ENCODE results near the gene SENP7. TPM values are rescaled to one million over a fixed set of nuclear protein-coding genes. Genes with fewer than 3 reads are reported as not detected.
"Not testable (repeated sequence)": the region's sequence is repeated elsewhere in the genome, so short reads cannot be mapped to it uniquely, and the experiment has no call there.

Gene SENP7
- total RNA-seq, 1 donor from 2014 or later = 59.1 TPM

GRCh38 chr3:101548527-101549105, 35.6 kb upstream of the SENP7 start:
- Mint-ChIP-seq H3K9me3 (no peaks in the 10 kb centered on the region), H3K36me3 (no peaks in the 10 kb centered on the region), H3K27ac (no peak overlapping the region), H3K27me3 (ENCODE audit: low read depth) (no peaks in the 10 kb centered on the region), H3K4me3 (no peak overlapping the region), H3K4me1 (no peaks in the 10 kb centered on the region)
- TF ChIP-seq CTCF (IDR thresholded peaks at IDR 0.05; ENCODE audit: unreplicated experiment) = no peak
- DNase-seq (ENCODE audit: low spot score in 2 of 2, unreplicated experiment in 2 of 2) = no peak

GRCh38 chr3:101544161-101544850, 31.3 kb upstream of the SENP7 start:
- Mint-ChIP-seq H3K27me3 (ENCODE audit: low read depth) (no peaks in the 10 kb centered on the region), H3K4me1 (no peaks in the 10 kb centered on the region), H3K9me3 (peaks cover 5% of the 10 kb centered on the region), H3K27ac (no peak overlapping the region), H3K36me3 (no peaks in the 10 kb centered on the region), H3K4me3 (no peak overlapping the region)
- no peak for DNase-seq (ENCODE audit: low spot score in 2 of 2, unreplicated experiment in 2 of 2)
- no peak for TF ChIP-seq CTCF (IDR thresholded peaks at IDR 0.05; ENCODE audit: unreplicated experiment)

GRCh38 chr3:101542957-101543356, 29.9 kb upstream of the SENP7 start:
- Mint-ChIP-seq H3K9me3 (peaks cover 13% of the 10 kb centered on the region), H3K4me3 (no peak overlapping the region), H3K27ac (no peak overlapping the region), H3K4me1 (no peaks in the 10 kb centered on the region), H3K36me3 (no peaks in the 10 kb centered on the region), H3K27me3 (ENCODE audit: low read depth) (peaks cover 4% of the 10 kb centered on the region)
- TF ChIP-seq CTCF (IDR thresholded peaks at IDR 0.05; ENCODE audit: unreplicated experiment) = no peak
- no peak for DNase-seq (ENCODE audit: low spot score in 2 of 2, unreplicated experiment in 2 of 2)

- Mint-ChIP-seq H3K9me3 (peaks cover 13% of the 10 kb centered on the region), H3K4me1 (peaks cover 19% of the 10 kb centered on the region)
- not testable (repeated sequence) for DNase-seq (ENCODE audit: low spot score in 2 of 2, unreplicated experiment in 2 of 2); H3K36me3 Mint-ChIP-seq; H3K4me3 Mint-ChIP-seq; H3K27me3 Mint-ChIP-seq (ENCODE audit: low read depth); H3K27ac Mint-ChIP-seq
Measured at GRCh38 chr3:101536955-101537354, 23.9 kb upstream of the SENP7 start.

- Mint-ChIP-seq H3K36me3 (no peaks in the 10 kb centered on the region), H3K27me3 (ENCODE audit: low read depth) (peaks cover 4% of the 10 kb centered on the region), H3K27ac (no peak overlapping the region), H3K4me3 (no peak overlapping the region), H3K4me1 (peaks cover 20% of the 10 kb centered on the region), H3K9me3 (peaks cover 13% of the 10 kb centered on the region)
- no peak for TF ChIP-seq CTCF (IDR thresholded peaks at IDR 0.05; ENCODE audit: unreplicated experiment)
- no peak for DNase-seq (ENCODE audit: low spot score in 2 of 2, unreplicated experiment in 2 of 2)
Measured at GRCh38 chr3:101536266-101536665, 23.3 kb upstream of the SENP7 start.

- DNase-seq (ENCODE audit: low spot score in 2 of 2, unreplicated experiment in 2 of 2) = no peak
- Mint-ChIP-seq H3K4me1 (peaks cover 20% of the 10 kb centered on the region), H3K4me3 (no peak overlapping the region), H3K36me3 (no peaks in the 10 kb centered on the region), H3K27ac (no peak overlapping the region), H3K27me3 (ENCODE audit: low read depth) (peaks cover 4% of the 10 kb centered on the region), H3K9me3 (peaks cover 13% of the 10 kb centered on the region)
- no peak for TF ChIP-seq CTCF (IDR thresholded peaks at IDR 0.05; ENCODE audit: unreplicated experiment)
Measured at GRCh38 chr3:101535221-101535620, 22.2 kb upstream of the SENP7 start.

Data from mesothelial cell of epicardium (in vitro differentiated cells).